ENCODE results near the gene DAAM1. TPM values are rescaled to one million over a fixed set of nuclear protein-coding genes. Genes with fewer than 3 reads are reported as not detected.

Gene DAAM1
- total RNA-seq, 6 experiments from 2014 or later: 7.5 to 12.2 (median 8.6) TPM

- H3K36me3 Mint-ChIP-seq (ENCODE audit: low read depth): peaks cover 10% of the 10 kb centered on the region; the same call in 1 of the 2 replicates
- H3K27ac Mint-ChIP-seq: no peak overlapping the region
- H3K4me1 Mint-ChIP-seq (ENCODE audit: low read depth): peaks cover 34% of the 10 kb centered on the region
- TF ChIP-seq CTCF (IDR thresholded peaks at IDR 0.05): no peak
- no peak overlapping the region for H3K4me3 Mint-ChIP-seq
- H3K27me3 Mint-ChIP-seq (ENCODE audit: insufficient read depth): no peaks in the 10 kb centered on the region; the same call in 1 of the 2 replicates
- no peaks in the 10 kb centered on the region for H3K9me3 Mint-ChIP-seq
- peak; percentile 43 for DNase-seq
Observed at GRCh38 chr14:59246566-59246965, 58.1 kb downstream of the DAAM1 start.

GRCh38 chr14:59247801-59248584 is 59.5 kb downstream of the DAAM1 start:
- no peak overlapping the region for H3K27ac Mint-ChIP-seq
- no peak for DNase-seq
- H3K4me3 Mint-ChIP-seq: no peak overlapping the region
- no peak for TF ChIP-seq CTCF (IDR thresholded peaks at IDR 0.05)
- H3K27me3 Mint-ChIP-seq (ENCODE audit: insufficient read depth): no peaks in the 10 kb centered on the region; the same call in 1 of the 2 replicates
- H3K36me3 Mint-ChIP-seq (ENCODE audit: low read depth): peaks cover 10% of the 10 kb centered on the region; the same call in 1 of the 2 replicates
- peaks cover 48% of the 10 kb centered on the region for H3K4me1 Mint-ChIP-seq (ENCODE audit: low read depth)
- no peaks in the 10 kb centered on the region for H3K9me3 Mint-ChIP-seq

GRCh38 chr14:59249029-59249428 is 60.6 kb downstream of the DAAM1 start:
- Mint-ChIP-seq H3K4me1 (ENCODE audit: low read depth) (peaks cover 59% of the 10 kb centered on the region), H3K4me3 (no peak overlapping the region), H3K36me3 (ENCODE audit: low read depth) (peaks cover 7% of the 10 kb centered on the region; the same call in 1 of the 2 replicates), H3K27ac (no peak overlapping the region), H3K27me3 (ENCODE audit: insufficient read depth) (no peaks in the 10 kb centered on the region; the same call in 1 of the 2 replicates), H3K9me3 (no peaks in the 10 kb centered on the region)
- TF ChIP-seq CTCF (IDR thresholded peaks at IDR 0.05): no peak
- no peak for DNase-seq

GRCh38 chr14:59251811-59252771 is 63.6 kb downstream of the DAAM1 start:
- peak; percentile 22 for DNase-seq
- H3K27ac Mint-ChIP-seq: no peak overlapping the region
- no peak overlapping the region for H3K4me3 Mint-ChIP-seq
- no peaks in the 10 kb centered on the region for H3K9me3 Mint-ChIP-seq
- no peaks in the 10 kb centered on the region for H3K36me3 Mint-ChIP-seq (ENCODE audit: low read depth)
- no peak for TF ChIP-seq CTCF (IDR thresholded peaks at IDR 0.05)
- H3K4me1 Mint-ChIP-seq (ENCODE audit: low read depth): peaks cover 58% of the 10 kb centered on the region
- no peaks in the 10 kb centered on the region for H3K27me3 Mint-ChIP-seq (ENCODE audit: insufficient read depth)

GRCh38 chr14:59252772-59253500 is 64.5 kb downstream of the DAAM1 start:
- no peaks in the 10 kb centered on the region for H3K9me3 Mint-ChIP-seq
- peaks cover 49% of the 10 kb centered on the region for H3K4me1 Mint-ChIP-seq (ENCODE audit: low read depth)
- H3K27me3 Mint-ChIP-seq (ENCODE audit: insufficient read depth): no peaks in the 10 kb centered on the region
- DNase-seq: no peak
- H3K27ac Mint-ChIP-seq: no peak overlapping the region
- no peaks in the 10 kb centered on the region for H3K36me3 Mint-ChIP-seq (ENCODE audit: low read depth)
- H3K4me3 Mint-ChIP-seq: no peak overlapping the region
- TF ChIP-seq CTCF (IDR thresholded peaks at IDR 0.05): no peak
